ENCODE measurements around the gene RPL31.

Gene RPL31

DNA sequence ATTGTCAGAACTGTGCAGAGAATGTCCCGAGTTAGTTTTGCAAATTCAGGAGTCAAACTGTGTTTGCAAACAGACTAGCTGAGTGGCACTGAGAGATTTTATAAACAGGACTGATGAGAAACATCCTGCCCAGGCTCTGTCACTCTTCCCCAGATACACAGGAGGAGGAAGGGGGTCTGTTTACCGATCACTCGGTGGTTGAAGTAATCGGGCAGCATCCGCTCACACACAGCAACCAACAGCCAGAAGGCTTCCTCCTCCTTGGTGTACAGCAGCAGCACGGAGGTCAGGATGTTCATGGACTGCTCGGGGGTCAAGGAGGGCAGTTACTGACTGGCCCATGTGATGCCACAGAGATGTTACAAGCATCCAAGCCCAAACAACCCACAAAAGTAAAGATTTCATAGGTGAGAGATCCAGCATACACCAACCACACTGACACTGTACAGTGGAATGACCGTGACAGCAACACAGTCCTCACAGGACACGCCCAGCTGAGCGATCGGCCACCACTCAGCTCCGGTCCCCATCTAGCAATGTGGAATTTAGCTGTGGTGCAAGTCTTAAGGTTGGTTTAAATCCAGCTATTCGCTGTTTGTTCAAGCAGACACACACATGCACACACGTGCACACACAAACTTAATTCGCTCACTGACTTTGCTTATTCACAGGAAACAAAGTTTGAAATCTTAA is 30.1 kb downstream of the RPL31 start:
- TF ChIP-seq SPI1 (IDR thresholded peaks at IDR 0.05; ENCODE audit: borderline replicate concordance, low read depth) = no peak
- no peak for TF ChIP-seq GABPA (IDR thresholded peaks at IDR 0.05; ENCODE audit: low read depth)
- no peak for TF ChIP-seq REST (IDR thresholded peaks at IDR 0.05; ENCODE audit: insufficient replicate concordance, low read depth)
- TF ChIP-seq POLR2AphosphoS5 (IDR thresholded peaks at IDR 0.05; ENCODE audit: low read depth) = no peak
- TF ChIP-seq, protein P1, sequence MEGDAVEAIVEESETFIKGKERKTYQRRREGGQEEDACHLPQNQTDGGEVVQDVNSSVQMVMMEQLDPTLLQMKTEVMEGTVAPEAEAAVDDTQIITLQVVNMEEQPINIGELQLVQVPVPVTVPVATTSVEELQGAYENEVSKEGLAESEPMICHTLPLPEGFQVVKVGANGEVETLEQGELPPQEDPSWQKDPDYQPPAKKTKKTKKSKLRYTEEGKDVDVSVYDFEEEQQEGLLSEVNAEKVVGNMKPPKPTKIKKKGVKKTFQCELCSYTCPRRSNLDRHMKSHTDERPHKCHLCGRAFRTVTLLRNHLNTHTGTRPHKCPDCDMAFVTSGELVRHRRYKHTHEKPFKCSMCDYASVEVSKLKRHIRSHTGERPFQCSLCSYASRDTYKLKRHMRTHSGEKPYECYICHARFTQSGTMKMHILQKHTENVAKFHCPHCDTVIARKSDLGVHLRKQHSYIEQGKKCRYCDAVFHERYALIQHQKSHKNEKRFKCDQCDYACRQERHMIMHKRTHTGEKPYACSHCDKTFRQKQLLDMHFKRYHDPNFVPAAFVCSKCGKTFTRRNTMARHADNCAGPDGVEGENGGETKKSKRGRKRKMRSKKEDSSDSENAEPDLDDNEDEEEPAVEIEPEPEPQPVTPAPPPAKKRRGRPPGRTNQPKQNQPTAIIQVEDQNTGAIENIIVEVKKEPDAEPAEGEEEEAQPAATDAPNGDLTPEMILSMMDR (IDR thresholded peaks at IDR 0.05; ENCODE audit: insufficient read depth, low read length) = no peak

DNA sequence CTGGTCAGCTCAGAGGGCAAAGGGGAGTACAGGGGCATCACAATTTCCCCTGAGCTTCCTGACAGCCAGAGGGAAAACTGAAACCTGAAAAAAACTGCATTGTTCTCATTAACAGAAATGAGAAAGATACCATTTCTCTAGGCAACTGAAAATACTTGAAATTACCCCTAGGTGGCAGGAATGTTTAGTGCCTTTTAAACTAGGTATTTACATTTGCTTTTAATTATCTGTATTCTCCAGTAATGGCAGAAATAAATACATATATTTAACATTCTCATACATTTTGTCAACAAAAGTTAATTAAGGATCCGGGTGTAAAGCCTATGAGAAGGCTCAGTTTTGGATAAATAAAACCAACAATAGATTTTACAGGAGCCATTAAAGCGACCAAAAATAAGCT is 34.5 kb downstream of the RPL31 start:
- Histone ChIP-seq H3K27me3 (ENCODE audit: insufficient read depth, poor library complexity, severe bottlenecking) (no peaks in the 10 kb centered on the region), H3K27ac (replicated peaks) (no peak overlapping the region), H3K4me3 (replicated peaks; ENCODE audit: insufficient read depth, low read length) (no peak overlapping the region)
- TF ChIP-seq, protein P1 (IDR thresholded peaks at IDR 0.05; ENCODE audit: insufficient read depth, low read length) = peak; percentile 24
- no peak for TF ChIP-seq REST (IDR thresholded peaks at IDR 0.05; ENCODE audit: insufficient replicate concordance, low read depth)
- TF ChIP-seq SPI1 (IDR thresholded peaks at IDR 0.05; ENCODE audit: borderline replicate concordance, low read depth) = no peak
- no peak for DNase-seq (ENCODE audit: low read depth in 1 of 2, low spot score in 1 of 2)

More for the DNA sequence above, 30.1 kb downstream of the RPL31 start:
- DNase-seq (ENCODE audit: low read depth in 1 of 2, low spot score in 1 of 2) = no peak
- no peak overlapping the region for H3K27ac ChIP-seq (replicated peaks)
- no peak overlapping the region for H3K4me3 ChIP-seq (replicated peaks; ENCODE audit: insufficient read depth, low read length)
- H3K27me3 ChIP-seq (ENCODE audit: insufficient read depth, poor library complexity, severe bottlenecking) = no peaks in the 10 kb centered on the region

DNA sequence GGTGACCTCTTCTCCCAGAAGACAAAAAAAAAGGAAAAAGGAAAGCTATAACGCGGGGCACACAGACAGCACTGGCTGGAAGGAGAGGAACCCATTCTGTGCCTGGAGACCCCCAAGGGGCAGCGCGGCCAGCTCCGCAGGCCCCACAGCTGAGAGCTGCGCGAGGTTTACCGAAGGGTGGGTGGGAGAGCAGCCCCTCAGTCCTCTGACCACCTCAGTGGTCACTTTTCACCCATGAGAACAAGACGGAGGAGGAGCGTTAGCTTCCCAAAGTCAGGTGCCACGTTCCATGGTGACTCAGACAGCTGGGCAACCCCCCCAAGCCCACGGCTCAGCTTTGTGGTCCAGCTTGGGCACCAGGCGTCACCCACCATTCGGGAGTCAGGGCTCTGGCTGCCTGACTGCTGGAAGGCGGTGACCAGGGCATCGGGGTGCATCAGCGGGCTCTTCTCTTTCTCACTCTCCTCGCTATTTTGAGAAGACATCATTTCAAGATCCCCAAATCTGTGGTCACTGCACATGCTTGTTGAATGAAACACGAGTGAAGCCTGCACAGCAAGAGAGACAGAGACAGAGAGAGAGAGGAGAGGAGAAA is 35.2 kb downstream of the RPL31 start:
- no peak for TF ChIP-seq SPI1 (IDR thresholded peaks at IDR 0.05; ENCODE audit: borderline replicate concordance, low read depth)
- no peak for TF ChIP-seq REST (IDR thresholded peaks at IDR 0.05; ENCODE audit: insufficient replicate concordance, low read depth)
- TF ChIP-seq POLR2AphosphoS5 (IDR thresholded peaks at IDR 0.05; ENCODE audit: low read depth) = no peak
- TF ChIP-seq, protein P1 (IDR thresholded peaks at IDR 0.05; ENCODE audit: insufficient read depth, low read length) = no peak
- TF ChIP-seq GABPA (IDR thresholded peaks at IDR 0.05; ENCODE audit: low read depth) = no peak
- no peak overlapping the region for H3K27ac ChIP-seq (replicated peaks)
- DNase-seq (ENCODE audit: low read depth in 1 of 2, low spot score in 1 of 2) = no peak
- no peaks in the 10 kb centered on the region for H3K27me3 ChIP-seq (ENCODE audit: insufficient read depth, poor library complexity, severe bottlenecking)
- no peak overlapping the region for H3K4me3 ChIP-seq (replicated peaks; ENCODE audit: insufficient read depth, low read length)
